ENCODE measurements around the gene CCNDBP1.

The CCNDBP1 gene

DNA sequence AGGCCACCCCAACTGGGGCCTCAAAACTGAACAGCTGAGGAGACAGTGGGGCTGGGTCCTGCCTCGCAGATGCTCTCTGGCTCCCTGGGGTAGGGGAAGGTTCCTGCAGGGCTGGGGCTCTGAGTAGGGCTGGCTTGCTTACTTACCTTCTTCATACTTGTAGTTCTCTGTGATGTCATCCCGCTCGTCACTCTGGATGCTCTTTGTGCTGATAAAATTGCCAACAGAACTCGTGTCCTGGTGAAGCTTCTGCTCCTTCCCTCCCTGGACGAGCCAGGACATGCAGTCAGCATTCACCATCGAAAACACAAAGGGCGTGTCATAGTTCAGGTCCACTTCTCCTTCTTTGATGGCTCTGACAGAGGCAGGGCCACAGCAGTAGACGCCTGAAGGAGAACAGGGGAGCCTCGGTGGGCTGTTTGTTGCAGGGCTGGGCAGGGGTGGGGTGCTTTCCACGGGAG lies 53.5 kb downstream of the CCNDBP1 start:
- no peak overlapping the region for H3K4me3 ChIP-seq (ENCODE audit: low read depth, low read length)

DNA sequence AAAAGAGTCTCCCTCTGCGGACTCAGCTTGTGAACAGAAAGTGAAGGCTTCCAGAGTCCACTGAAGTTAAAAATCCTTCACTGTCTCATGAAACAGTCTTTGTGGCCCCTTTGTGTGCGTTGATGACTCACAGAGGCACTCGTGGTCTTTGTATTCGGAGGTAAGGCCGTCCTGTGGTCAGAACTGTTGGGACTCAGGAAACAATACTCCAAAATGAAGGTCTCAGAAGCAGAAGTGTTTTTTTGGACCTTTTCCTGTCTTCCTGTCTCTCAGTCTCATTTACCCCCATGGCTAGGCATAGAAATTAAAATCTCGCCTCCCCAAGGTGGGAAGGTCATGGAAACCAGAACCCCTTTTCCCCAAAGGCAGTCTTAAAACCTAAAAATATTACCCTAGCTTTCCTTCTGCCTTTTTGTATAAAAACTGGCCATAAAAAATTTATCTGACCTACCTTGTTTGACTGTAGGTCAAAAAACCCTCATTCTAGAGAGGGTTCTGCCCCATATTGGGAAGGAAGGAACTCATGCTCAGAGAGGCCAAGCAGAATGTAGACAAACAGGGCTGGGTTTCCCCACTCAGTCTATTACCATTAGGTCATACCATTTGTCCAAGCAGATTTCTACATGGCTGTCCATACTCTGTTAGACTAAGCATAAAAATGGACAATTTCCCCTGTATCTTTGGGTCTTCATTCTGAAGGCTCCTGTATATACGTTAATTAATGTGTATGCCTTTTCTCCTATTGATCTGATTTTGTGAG lies 54.7 kb downstream of the CCNDBP1 start:
- DNase-seq (ENCODE audit: low read depth): peak; percentile 68
- TF ChIP-seq, protein P1, sequence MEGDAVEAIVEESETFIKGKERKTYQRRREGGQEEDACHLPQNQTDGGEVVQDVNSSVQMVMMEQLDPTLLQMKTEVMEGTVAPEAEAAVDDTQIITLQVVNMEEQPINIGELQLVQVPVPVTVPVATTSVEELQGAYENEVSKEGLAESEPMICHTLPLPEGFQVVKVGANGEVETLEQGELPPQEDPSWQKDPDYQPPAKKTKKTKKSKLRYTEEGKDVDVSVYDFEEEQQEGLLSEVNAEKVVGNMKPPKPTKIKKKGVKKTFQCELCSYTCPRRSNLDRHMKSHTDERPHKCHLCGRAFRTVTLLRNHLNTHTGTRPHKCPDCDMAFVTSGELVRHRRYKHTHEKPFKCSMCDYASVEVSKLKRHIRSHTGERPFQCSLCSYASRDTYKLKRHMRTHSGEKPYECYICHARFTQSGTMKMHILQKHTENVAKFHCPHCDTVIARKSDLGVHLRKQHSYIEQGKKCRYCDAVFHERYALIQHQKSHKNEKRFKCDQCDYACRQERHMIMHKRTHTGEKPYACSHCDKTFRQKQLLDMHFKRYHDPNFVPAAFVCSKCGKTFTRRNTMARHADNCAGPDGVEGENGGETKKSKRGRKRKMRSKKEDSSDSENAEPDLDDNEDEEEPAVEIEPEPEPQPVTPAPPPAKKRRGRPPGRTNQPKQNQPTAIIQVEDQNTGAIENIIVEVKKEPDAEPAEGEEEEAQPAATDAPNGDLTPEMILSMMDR (IDR thresholded peaks at IDR 0.05; ENCODE audit: insufficient read depth, low read depth, low read length, missing control alignments): no peak

More for the DNA sequence above, 53.5 kb downstream of the CCNDBP1 start:
- DNase-seq (ENCODE audit: low read depth): no peak
- TF ChIP-seq, protein P1 (IDR thresholded peaks at IDR 0.05; ENCODE audit: insufficient read depth, low read depth, low read length, missing control alignments): no peak

DNA sequence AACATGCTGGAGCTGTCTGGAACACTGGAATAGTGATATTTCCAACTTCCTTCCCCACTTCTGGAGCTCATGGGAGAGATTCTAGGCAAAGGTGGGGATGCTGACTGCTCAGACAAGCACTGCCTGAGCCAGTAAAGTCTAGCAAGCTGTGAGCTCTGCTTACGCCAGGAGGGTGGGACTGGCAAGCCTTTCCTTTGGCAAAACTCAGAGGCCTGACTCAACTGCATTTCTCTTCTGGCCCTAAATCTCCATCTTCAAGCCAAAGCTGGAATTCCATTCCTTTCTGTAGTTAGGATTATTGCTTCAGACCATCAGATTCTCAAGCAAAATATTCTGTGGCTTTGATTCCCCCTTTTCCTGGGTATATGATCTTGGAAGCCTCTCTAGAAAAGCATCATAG lies 55.9 kb downstream of the CCNDBP1 start:
- TF ChIP-seq, protein P1 (IDR thresholded peaks at IDR 0.05; ENCODE audit: insufficient read depth, low read depth, low read length, missing control alignments): no peak
- no peak overlapping the region for H3K4me3 ChIP-seq (ENCODE audit: low read depth, low read length)
- DNase-seq (ENCODE audit: low read depth): no peak

More for the DNA sequence above, 54.7 kb downstream of the CCNDBP1 start:
- no peak overlapping the region for H3K4me3 ChIP-seq (ENCODE audit: low read depth, low read length)

DNA sequence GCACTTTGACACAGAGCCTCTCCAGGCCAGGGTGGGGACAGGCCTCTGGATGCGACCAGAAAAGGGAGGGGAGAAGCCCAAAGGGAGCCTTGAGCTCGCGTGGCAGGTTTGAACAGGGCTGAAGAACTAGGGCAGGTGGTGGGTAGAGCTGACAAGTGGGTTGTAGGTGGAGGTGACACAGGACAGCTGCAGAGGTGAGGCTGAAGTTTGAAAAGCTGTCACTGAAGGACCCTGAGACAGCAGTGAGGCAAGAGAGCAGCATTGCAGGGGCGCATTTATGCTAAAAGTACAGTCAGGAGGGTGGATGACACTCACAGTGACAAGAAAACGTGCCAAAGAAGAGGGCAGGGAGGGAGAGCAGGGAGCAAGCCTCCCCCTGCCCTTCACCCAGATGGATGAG lies 57.4 kb downstream of the CCNDBP1 start:
- DNase-seq (ENCODE audit: low read depth): no peak
- TF ChIP-seq, protein P1 (IDR thresholded peaks at IDR 0.05; ENCODE audit: insufficient read depth, low read depth, low read length, missing control alignments): no peak
- no peak overlapping the region for H3K4me3 ChIP-seq (ENCODE audit: low read depth, low read length)

DNA sequence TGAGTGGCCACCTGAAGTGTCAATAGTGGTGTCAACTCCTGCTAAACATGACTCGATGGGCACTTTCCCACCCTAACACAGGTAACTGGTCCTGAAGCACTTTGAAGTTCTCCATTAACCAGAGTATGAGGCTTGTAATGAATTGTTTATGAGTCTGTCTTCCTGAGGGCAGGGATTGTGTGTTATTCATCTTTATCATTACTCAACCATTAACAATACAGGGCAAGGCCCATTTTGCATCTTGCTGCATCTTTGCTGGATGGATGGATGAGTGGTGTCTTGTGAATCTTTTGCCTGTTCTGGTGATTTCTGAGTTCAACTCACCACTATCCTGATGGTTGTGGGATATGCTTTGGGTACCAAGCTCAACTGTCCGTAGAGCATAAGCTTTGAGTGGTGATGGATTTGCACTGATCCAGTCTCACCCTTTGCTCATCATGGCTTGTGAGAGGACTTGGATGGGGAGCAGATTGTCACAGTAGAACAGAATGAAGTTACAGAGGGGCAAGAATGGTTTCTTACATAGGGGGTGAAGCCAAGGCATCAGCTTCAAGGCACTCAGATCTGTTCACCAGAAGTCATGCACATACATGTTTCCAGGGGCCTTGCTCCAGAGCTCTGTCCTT lies 57.9 kb downstream of the CCNDBP1 start:
- DNase-seq (ENCODE audit: low read depth): no peak
- TF ChIP-seq, protein P1 (IDR thresholded peaks at IDR 0.05; ENCODE audit: insufficient read depth, low read depth, low read length, missing control alignments): no peak

DNA sequence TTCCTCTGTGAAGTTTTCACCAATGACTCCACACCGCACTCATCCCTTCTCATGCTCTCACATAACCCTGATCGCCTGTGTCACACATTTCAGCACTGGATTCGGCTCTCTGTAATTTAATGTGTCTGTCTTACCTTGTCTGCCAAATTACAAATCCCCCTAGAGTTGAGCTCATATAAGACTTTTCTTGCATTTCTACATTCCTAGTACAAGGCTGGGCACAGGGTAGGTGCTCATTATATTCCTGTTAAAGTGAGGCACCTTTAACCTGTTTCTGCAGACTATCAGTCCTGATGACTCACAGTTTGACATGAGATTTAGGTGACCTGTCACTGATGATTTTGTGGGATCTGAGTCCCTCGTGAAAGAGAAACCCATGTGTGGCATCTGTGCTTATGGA lies 58.9 kb downstream of the CCNDBP1 start:
- DNase-seq (ENCODE audit: low read depth): no peak
- no peak overlapping the region for H3K4me3 ChIP-seq (ENCODE audit: low read depth, low read length)
- TF ChIP-seq, protein P1 (IDR thresholded peaks at IDR 0.05; ENCODE audit: insufficient read depth, low read depth, low read length, missing control alignments): no peak

More for the DNA sequence above, 57.9 kb downstream of the CCNDBP1 start:
- H3K4me3 ChIP-seq (ENCODE audit: low read depth, low read length): no peak overlapping the region

All from GM12865 (cell line).